Spleen (tissue), 11 donors: ENCODE data around the gene IFI44L. TPM values are rescaled to one million over a fixed set of nuclear protein-coding genes. Genes with fewer than 3 reads are reported as not detected.

Experiments used
- DNase-seq: peaks from one replicate; pipeline ENCODE4 v3.0.0-alpha.2; 2020
- H3K27ac ChIP-seq, 8 donors: fragments of 200-600 bp; sonication (generic) in 7 of 8; 1 replicate in 4 of 8; 2 replicates in 4 of 8; pipeline versions ENCODE4 v1.5.0 to v1.8.0; 2016 to 2021; ENCODE audit warnings: inconsistent platforms in 4 of 8, mild to moderate bottlenecking in 4 of 8, moderate library complexity in 1 of 8
- H3K27me3 ChIP-seq, 7 donors: fragments of 200-600 bp; sonication (generic) in 6 of 7; replicated peaks in 1 of 7; 1 replicate in 4 of 7; 2 replicates in 3 of 7; pipeline versions ENCODE4 v1.5.0 to v1.8.0; 2016 to 2021; ENCODE audit warnings: inconsistent platforms in 3 of 7, mild to moderate bottlenecking in 1 of 7
- H3K36me3 ChIP-seq, 6 donors: fragments of 200-600 bp; sonication (generic) in 5 of 6; 1 replicate in 4 of 6; 2 replicates in 2 of 6; pipeline versions ENCODE4 v1.5.0 to v1.8.0; 2016 to 2021; ENCODE audit warnings: inconsistent platforms in 2 of 6
- H3K4me1 ChIP-seq, 6 donors: fragments of 200-600 bp; sonication (generic) in 5 of 6; 1 replicate in 3 of 6; 2 replicates in 3 of 6; pipeline versions ENCODE4 v1.5.0 to v1.8.0; 2016 to 2021; ENCODE audit warnings: inconsistent platforms in 3 of 6
- H3K4me3 ChIP-seq, 8 donors: fragments of 200-600 bp; sonication (generic) in 7 of 8; 1 replicate in 4 of 8; 2 replicates in 4 of 8; pipeline versions ENCODE4 v1.5.0 to v1.8.0; 2016 to 2021; ENCODE audit warnings: inconsistent platforms in 4 of 8, mild to moderate bottlenecking in 4 of 8, moderate library complexity in 2 of 8
- H3K9me3 ChIP-seq, 8 donors: fragments of 200-600 bp; sonication (generic) in 7 of 8; 1 replicate in 4 of 8; 2 replicates in 4 of 8; pipeline versions ENCODE4 v1.5.0 to v1.8.0; 2016 to 2021; ENCODE audit warnings: inconsistent platforms in 4 of 8
- POLR2A ChIP-seq, 3 donors: fragments of 450-650 bp; IDR thresholded peaks; one replicate each; pipeline ENCODE4 v1.5.1; 2017; ENCODE audit warnings: antibody characterized with exemption in 3 of 3, mild to moderate bottlenecking in 1 of 3
- POLR2AphosphoS5 ChIP-seq, 3 donors: sonication (generic); formaldehyde crosslinking; IDR thresholded peaks; one replicate each; pipeline ENCODE4 v1.5.1; 2017; ENCODE audit warnings: antibody characterized with exemption in 3 of 3
- WGBS, 5 donors: extraction: QIAGEN DNeasy Blood & Tissue Kit in 3 of 5; methylation state at CpG; one replicate each; pipeline versions ENCODE4 v1.1.5 to v1.1.7; 2013 to 2018; 5-methylcytosine and 5-hydroxymethylcytosine counted together
- intact Hi-C: fragments of 100-400 bp; cut with DNase I; formaldehyde crosslinking; loops from one replicate; pipeline ENCODE4 v1.15.0; 2023; ENCODE audit warnings: low total_unique reads
- polyA plus RNA-seq, 3 donors: library from polyadenylated mRNA; stranded (reverse); fragments of 200-250 nt; gene quantifications; one replicate each; pipeline ENCODE4 v1.2.1, GENCODE V29; 2013
- total RNA-seq, 7 donors: library from RNA; depleted of rRNA in 3 of 7; stranded (reverse); fragments of >200 nt in 3 of 7; fragmentation: NEBNext Ultra II Directional in 4 of 7; extraction: Animal tissue kit (Norgen Biotek cat#: 25700) in 4 of 7; gene quantifications; one replicate each; pipeline versions ENCODE4 v1.1.0 to v1.2.1, GENCODE V29; 2016 to 2021
- TF ChIP-seq, protein P1 (sequence below), 11 experiments: fragments of 200-600 bp in 7 of 11; fragments of 450-650 bp in 4 of 11; sonication (generic) in 4 of 11; IDR thresholded peaks in 8 of 11; conservative IDR thresholded peaks in 3 of 11; 1 replicate in 7 of 11; 2 replicates in 4 of 11; pipeline versions ENCODE4 v1.4.0 to v1.8.0; 2016 to 2021; ENCODE audit warnings: antibody characterized with exemption in 11 of 11, inconsistent platforms in 4 of 11, mild to moderate bottlenecking in 1 of 11
- donor health status: healthy with polysubstance abuse.
- donor health status: DM: no; HTN: no; CAD: no; lungs with moderate emphysema.
- donor health status: DM: no; HTN: no; CAD: no.
- donor health status: Bipolar disorder and iron deficiency.
- donor health status: healthy.
- donor health status: DM: no; HTN: no; CAD: no.
- donor health status: DM: yes; HTN: yes; CAD: no.

Gene IFI44L
- total and polyA plus RNA-seq, 10 donors, result 10.3 to 60.3 (median 27.6) TPM

DNA sequence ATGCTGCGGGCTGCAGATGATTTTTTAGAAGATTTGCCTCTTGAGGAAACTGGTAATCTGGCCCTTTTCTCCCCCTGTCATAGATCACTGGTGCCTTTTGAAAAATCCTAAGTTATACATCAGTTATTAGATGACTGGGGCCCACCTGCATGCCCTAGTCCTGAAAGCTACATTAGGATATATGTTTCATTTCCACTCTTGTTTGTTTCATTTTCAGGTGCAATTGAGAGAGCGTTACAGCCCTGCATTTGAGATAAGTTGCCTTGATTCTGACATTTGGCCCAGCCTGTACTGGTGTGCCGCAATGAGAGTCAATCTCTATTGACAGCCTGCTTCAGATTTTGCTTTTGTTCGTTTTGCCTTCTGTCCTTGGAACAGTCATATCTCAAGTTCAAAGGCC is 21.3 kb downstream of the IFI44L start:
- intact Hi-C loops, result no loop called here
- no peaks in the 10 kb centered on the region for H3K27me3 ChIP-seq
- H3K9me3 ChIP-seq, result peaks cover 0 to 10% (median 4%) of the 10 kb centered on the region in 8 donors
- peaks cover 0 to 28% (median 18%) of the 10 kb centered on the region in 6 donors for H3K4me1 ChIP-seq
- H3K36me3 ChIP-seq, result peaks cover 0 to 53% (median 0%) of the 10 kb centered on the region in 6 donors
- no peak overlapping the region for H3K27ac ChIP-seq
- no peak overlapping the region for H3K4me3 ChIP-seq
- TF ChIP-seq POLR2AphosphoS5 (IDR thresholded peaks at IDR 0.05) (no peak), POLR2A (IDR thresholded peaks at IDR 0.05) (no peak)
- TF ChIP-seq, protein P1, sequence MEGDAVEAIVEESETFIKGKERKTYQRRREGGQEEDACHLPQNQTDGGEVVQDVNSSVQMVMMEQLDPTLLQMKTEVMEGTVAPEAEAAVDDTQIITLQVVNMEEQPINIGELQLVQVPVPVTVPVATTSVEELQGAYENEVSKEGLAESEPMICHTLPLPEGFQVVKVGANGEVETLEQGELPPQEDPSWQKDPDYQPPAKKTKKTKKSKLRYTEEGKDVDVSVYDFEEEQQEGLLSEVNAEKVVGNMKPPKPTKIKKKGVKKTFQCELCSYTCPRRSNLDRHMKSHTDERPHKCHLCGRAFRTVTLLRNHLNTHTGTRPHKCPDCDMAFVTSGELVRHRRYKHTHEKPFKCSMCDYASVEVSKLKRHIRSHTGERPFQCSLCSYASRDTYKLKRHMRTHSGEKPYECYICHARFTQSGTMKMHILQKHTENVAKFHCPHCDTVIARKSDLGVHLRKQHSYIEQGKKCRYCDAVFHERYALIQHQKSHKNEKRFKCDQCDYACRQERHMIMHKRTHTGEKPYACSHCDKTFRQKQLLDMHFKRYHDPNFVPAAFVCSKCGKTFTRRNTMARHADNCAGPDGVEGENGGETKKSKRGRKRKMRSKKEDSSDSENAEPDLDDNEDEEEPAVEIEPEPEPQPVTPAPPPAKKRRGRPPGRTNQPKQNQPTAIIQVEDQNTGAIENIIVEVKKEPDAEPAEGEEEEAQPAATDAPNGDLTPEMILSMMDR (IDR thresholded peaks at IDR 0.05 in 8 of 11, conservative IDR thresholded peaks at IDR 0.05 in 3 of 11), result no peak
- no peak for DNase-seq
- 88 to 94% (median 90%) methylated on average over 4 of the region's 4 CpGs for WGBS, 5 donors

DNA sequence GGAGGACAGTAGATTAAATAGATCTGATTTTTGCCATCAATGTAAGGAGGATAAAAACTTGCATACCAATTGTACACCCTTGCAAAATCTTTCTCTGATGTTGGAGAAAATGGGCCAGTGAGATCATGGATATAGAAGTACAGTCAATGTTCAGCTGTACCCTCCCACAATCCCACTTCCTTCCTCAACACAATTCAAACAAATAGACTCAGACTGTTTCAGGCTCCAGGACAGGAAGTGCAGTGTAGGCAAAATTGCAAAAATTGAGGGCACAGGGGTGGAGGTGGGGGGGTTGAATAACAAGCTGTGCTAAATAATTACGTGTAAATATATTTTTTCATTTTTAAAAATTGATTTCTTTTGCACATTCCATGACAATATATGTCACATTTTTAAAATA is 25.5 kb downstream of the IFI44L start:
- Histone ChIP-seq H3K36me3 (peaks cover 0 to 25% (median 0%) of the 10 kb centered on the region in 6 donors), H3K4me1 (peaks cover 3 to 46% (median 33%) of the 10 kb centered on the region in 6 donors), H3K4me3 (no peak overlapping the region), H3K27ac (peak overlapping the region in 7 of 8 donors; percentile 29 to 60 (median 41)), H3K9me3 (peaks cover 0 to 31% (median 23%) of the 10 kb centered on the region in 8 donors), H3K27me3 (no peaks in the 10 kb centered on the region)
- no peak for TF ChIP-seq POLR2AphosphoS5 (IDR thresholded peaks at IDR 0.05)
- TF ChIP-seq, protein P1 (IDR thresholded peaks at IDR 0.05 in 8 of 11, conservative IDR thresholded peaks at IDR 0.05 in 3 of 11), result no peak
- TF ChIP-seq POLR2A (IDR thresholded peaks at IDR 0.05), result no peak
- 3 to 20% (median 12%) methylated on average over 1 of the region's 1 CpG for WGBS, 5 donors
- intact Hi-C loops, result no loop called here
- no peak for DNase-seq

GRCh38 chr1:78647238-78647637 is 27.0 kb downstream of the IFI44L start:
- no peak for TF ChIP-seq POLR2A (IDR thresholded peaks at IDR 0.05)
- TF ChIP-seq POLR2AphosphoS5 (IDR thresholded peaks at IDR 0.05), result no peak
- TF ChIP-seq, protein P1 (IDR thresholded peaks at IDR 0.05 in 8 of 11, conservative IDR thresholded peaks at IDR 0.05 in 3 of 11), result no peak
- Histone ChIP-seq H3K4me3 (no peak overlapping the region), H3K9me3 (peaks cover 0 to 31% (median 23%) of the 10 kb centered on the region in 8 donors), H3K27ac (peak overlapping the region in 2 of 8 donors; percentile 35 to 60), H3K36me3 (peaks cover 0 to 11% (median 0%) of the 10 kb centered on the region in 6 donors), H3K27me3 (no peaks in the 10 kb centered on the region), H3K4me1 (peaks cover 3 to 61% (median 45%) of the 10 kb centered on the region in 6 donors)
- no peak for DNase-seq
- intact Hi-C loops, result no loop called here
- 49 to 89% (median 80%) methylated on average over 1 of the region's 1 CpG for WGBS, 5 donors

DNA sequence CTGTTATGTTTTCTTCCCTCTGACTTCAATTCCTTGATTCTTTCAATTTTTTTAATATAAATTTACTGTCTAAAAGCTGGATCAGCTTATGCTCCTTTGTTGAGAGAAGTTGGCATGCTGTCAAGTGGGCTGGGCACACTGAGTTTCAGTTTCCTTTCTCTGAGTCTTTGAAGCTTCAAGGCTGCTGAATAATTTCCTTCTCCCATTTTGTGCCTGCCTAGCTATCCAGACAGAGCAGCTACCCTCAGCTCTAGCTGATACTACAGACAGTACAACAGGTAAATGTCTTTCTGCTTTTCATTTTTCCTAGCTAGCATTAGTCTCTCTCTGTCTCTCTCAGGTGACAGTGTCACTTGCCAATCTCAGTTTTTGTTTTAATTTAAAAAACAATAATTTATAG is 29.4 kb downstream of the IFI44L start, which contains the start of gene IFI44:
Gene IFI44 (plus strand): TSS at position 204 of the 400 bp plus-strand sequence. CDS start 365 bp downstream, outside the sequence.
- H3K27ac ChIP-seq, result peak within 1 kb of the TSS; percentile 56 to 90 (median 80)
- peaks cover 0 to 12% (median 0%) of the 10 kb centered on the region in 6 donors for H3K36me3 ChIP-seq
- DNase-seq, result peak; percentile 85

More for the DNA sequence above, 29.4 kb downstream of the IFI44L start, which contains the start of gene IFI44:
- TF ChIP-seq POLR2AphosphoS5 (IDR thresholded peaks at IDR 0.05), result peak in 1 of 3 donors; percentile 84
- TF ChIP-seq, protein P1 (IDR thresholded peaks at IDR 0.05 in 8 of 11, conservative IDR thresholded peaks at IDR 0.05 in 3 of 11), result no peak
- peak in 1 of 3 donors; percentile 73 for TF ChIP-seq POLR2A (IDR thresholded peaks at IDR 0.05)
- Histone ChIP-seq H3K9me3 (peaks cover 0 to 23% (median 19%) of the 10 kb centered on the region in 8 donors), H3K27me3 (no peaks in the 10 kb centered on the region), H3K4me3 (peak within 1 kb of the TSS; percentile 37 to 70 (median 50)), H3K4me1 (peaks cover 9 to 85% (median 66%) of the 10 kb centered on the region in 6 donors)
- intact Hi-C loops, result no loop called here
